NCI-H2227 treated with DMSO at 0.1 percent for 48 hours (cell line): ENCODE measurements around the gene GMDS.

Source experiments
- DNase-seq: peaks from one replicate; lab custom pipeline; 2025; lab: John Stamatoyannopoulos, UW

The GMDS gene

GRCh38 chr6:2099870-2100269 lies 145.5 kb downstream of the GMDS start:
- DNase-seq, result no peak

GRCh38 chr6:2097464-2097863 lies 147.9 kb downstream of the GMDS start:
- no peak for DNase-seq

- DNase-seq, result no peak
Measured at GRCh38 chr6:2094642-2095041, 150.8 kb downstream of the GMDS start.

- DNase-seq, result no peak
Measured at GRCh38 chr6:2086326-2086965, 159.0 kb downstream of the GMDS start.

GRCh38 chr6:2085657-2086056 lies 159.7 kb downstream of the GMDS start:
- no peak for DNase-seq

GRCh38 chr6:2081155-2082138 lies 164.0 kb downstream of the GMDS start:
- no peak for DNase-seq

GRCh38 chr6:2078888-2079287 lies 166.5 kb downstream of the GMDS start:
- DNase-seq, result no peak

GRCh38 chr6:2077826-2078225 lies 167.6 kb downstream of the GMDS start:
- DNase-seq, result no peak

GRCh38 chr6:2073476-2073875 lies 171.9 kb downstream of the GMDS start:
- DNase-seq, result no peak

GRCh38 chr6:2072453-2072852 lies 173.0 kb downstream of the GMDS start:
- no peak for DNase-seq

GRCh38 chr6:2063547-2063946 lies 181.9 kb downstream of the GMDS start:
- no peak for DNase-seq

- no peak for DNase-seq
Measured at GRCh38 chr6:2061880-2062279, 183.5 kb downstream of the GMDS start.

- DNase-seq, result no peak
Measured at GRCh38 chr6:2055911-2056310, 189.5 kb downstream of the GMDS start.

GRCh38 chr6:2055143-2055542 lies 190.3 kb downstream of the GMDS start:
- DNase-seq, result no peak

GRCh38 chr6:2054516-2055067 lies 190.8 kb downstream of the GMDS start:
- DNase-seq, result no peak

GRCh38 chr6:2053691-2054090 lies 191.7 kb downstream of the GMDS start:
- no peak for DNase-seq

- no peak for DNase-seq
Measured at GRCh38 chr6:2047855-2048254, 197.6 kb downstream of the GMDS start.

- no peak for DNase-seq
Measured at GRCh38 chr6:2044192-2044591, 201.2 kb downstream of the GMDS start.

- no peak for DNase-seq
Measured at GRCh38 chr6:2042956-2043648, 202.3 kb downstream of the GMDS start.

GRCh38 chr6:2038092-2038491 lies 207.3 kb downstream of the GMDS start:
- DNase-seq, result no peak

- DNase-seq, result no peak
Measured at GRCh38 chr6:2037237-2037926, 208.0 kb downstream of the GMDS start.

GRCh38 chr6:2036710-2037023 lies 208.7 kb downstream of the GMDS start:
- DNase-seq, result no peak
